Panc1 (cell line): ENCODE measurements around the gene FCN2. TPM values are rescaled to one million over a fixed set of nuclear protein-coding genes. Genes with fewer than 3 reads are reported as not detected.

ENCODE experiments used
- ATAC-seq: fragments of 200-7000 bp; cut with Tn5 transposase; 2 replicates; pipeline ENCODE4 v1.9.1; 2020; ENCODE audit warnings: mild to moderate bottlenecking, moderate library complexity
- BruUV-seq: library from RNA; stranded (reverse); fragments of 400-500 nt; replicated peaks from 2 replicates; lab custom pipeline; 2021; lab: Mats Ljungman, UMichigan
- CTCF ChIA-PET: fragments of 300-600 bp; sonication (Branson Sonifier 250); formaldehyde crosslinking; loops from one replicate; lab custom pipeline; 2022; ENCODE audit warnings: antibody characterized with exemption; lab: Charles Lee
- POLR2A ChIA-PET: fragments of 300-600 bp; sonication (Branson Sonifier 250); formaldehyde crosslinking; loops from one replicate; lab custom pipeline; 2022; ENCODE audit warnings: antibody characterized with exemption; lab: Charles Lee
- DNase-seq: peaks from one replicate; pipeline ENCODE4 v3.0.0-alpha.2; 2010; ENCODE audit warnings: low read depth, low spot score
- H3K27ac ChIP-seq: 2 replicates; pipeline ENCODE4 v1.5.1; 2011; ENCODE audit warnings: mild to moderate bottlenecking, low read length, inconsistent platforms
- H3K27me3 ChIP-seq: fragments of 200-500 bp; sonication (Bioruptor generic); 2 replicates; pipeline ENCODE4 v1.6.0; 2014; ENCODE audit warnings: low read length, inconsistent platforms; ENCODE audit not compliant: control insufficient read depth, insufficient read depth
- H3K36me3 ChIP-seq: fragments of 200-500 bp; sonication (Bioruptor generic); 2 replicates; pipeline ENCODE4 v1.5.1; 2014; ENCODE audit warnings: inconsistent platforms, mild to moderate bottlenecking, low read length, moderate library complexity; ENCODE audit not compliant: control insufficient read depth, insufficient read depth
- H3K4me1 ChIP-seq: 2 replicates; pipeline ENCODE4 v1.5.1; 2011; ENCODE audit warnings: inconsistent platforms, mild to moderate bottlenecking, low read length, moderate library complexity; ENCODE audit not compliant: control insufficient read depth, insufficient read depth
- H3K4me3 ChIP-seq, 2 experiments: 2 replicates each; pipeline ENCODE4 v1.5.1; 2011 to 2012; ENCODE audit warnings: low read depth in 2 of 2, low read length in 2 of 2, mild to moderate bottlenecking in 2 of 2, inconsistent platforms in 1 of 2, moderate library complexity in 1 of 2
- H3K9me3 ChIP-seq: fragments of 200-500 bp; sonication (Bioruptor generic); 2 replicates; pipeline ENCODE4 v1.5.1; 2014; ENCODE audit warnings: low read depth, mild to moderate bottlenecking, inconsistent platforms, low read length, moderate library complexity; ENCODE audit not compliant: control insufficient read depth, insufficient read depth
- CTCF ChIP-seq: fragments of 450-650 bp; IDR thresholded peaks from 2 replicates; pipeline ENCODE4 v1.5.1; 2017; ENCODE audit warnings: mild to moderate bottlenecking
- SIN3A ChIP-seq: IDR thresholded peaks from 2 replicates; pipeline ENCODE4 v1.6.1; 2012; ENCODE audit warnings: low read depth, mild to moderate bottlenecking, low read length, moderate library complexity, borderline replicate concordance; ENCODE audit not compliant: insufficient read depth
- in situ Hi-C: cut with HindIII; loops from 2 replicates; pipeline ENCODE4 v1.10.0; 2016; ENCODE audit warnings: low sequenced_read_pairs, low pct_unique_long_range_greater_than_20kb
- intact Hi-C: fragments of 100-400 bp; cut with micrococcal nuclease; formaldehyde crosslinking; loops from one replicate; pipeline ENCODE4 v1.10.0; 2022; ENCODE audit not compliant: unreplicated experiment
- total RNA-seq: library from RNA; stranded (reverse); gene quantifications from one replicate; pipeline ENCODE4 v1.2.1, GENCODE V29; 2021; ENCODE audit not compliant: unreplicated experiment
- TF ChIP-seq, protein P1 (sequence below), 2 experiments: IDR thresholded peaks; 2 replicates each; pipeline ENCODE4 v1.6.1; 2011 to 2012; ENCODE audit warnings: low read depth in 2 of 2, control low read depth in 1 of 2, low read length in 1 of 2, mild to moderate bottlenecking in 1 of 2, moderate library complexity in 1 of 2; ENCODE audit not compliant: insufficient read depth in 1 of 2

The FCN2 gene
- total RNA-seq, 1 experiment from 2014 or later = not detected

GRCh38 chr9:134886413-134886913 is 5.9 kb downstream of the FCN2 start:
- intact Hi-C loops (no loop called here), in situ Hi-C loops (no loop called here)
- ChIA-PET POLR2A (no interaction called here), CTCF (no interaction called here)
- DNase-seq (no peak), ATAC-seq (no peak)
- H3K27me3 ChIP-seq = no peaks in the 10 kb centered on the region; the same call in 1 of the 2 replicates
- no peaks in the 10 kb centered on the region for H3K9me3 ChIP-seq
- BruUV-seq = no TSS peak
- TF ChIP-seq, protein P1, sequence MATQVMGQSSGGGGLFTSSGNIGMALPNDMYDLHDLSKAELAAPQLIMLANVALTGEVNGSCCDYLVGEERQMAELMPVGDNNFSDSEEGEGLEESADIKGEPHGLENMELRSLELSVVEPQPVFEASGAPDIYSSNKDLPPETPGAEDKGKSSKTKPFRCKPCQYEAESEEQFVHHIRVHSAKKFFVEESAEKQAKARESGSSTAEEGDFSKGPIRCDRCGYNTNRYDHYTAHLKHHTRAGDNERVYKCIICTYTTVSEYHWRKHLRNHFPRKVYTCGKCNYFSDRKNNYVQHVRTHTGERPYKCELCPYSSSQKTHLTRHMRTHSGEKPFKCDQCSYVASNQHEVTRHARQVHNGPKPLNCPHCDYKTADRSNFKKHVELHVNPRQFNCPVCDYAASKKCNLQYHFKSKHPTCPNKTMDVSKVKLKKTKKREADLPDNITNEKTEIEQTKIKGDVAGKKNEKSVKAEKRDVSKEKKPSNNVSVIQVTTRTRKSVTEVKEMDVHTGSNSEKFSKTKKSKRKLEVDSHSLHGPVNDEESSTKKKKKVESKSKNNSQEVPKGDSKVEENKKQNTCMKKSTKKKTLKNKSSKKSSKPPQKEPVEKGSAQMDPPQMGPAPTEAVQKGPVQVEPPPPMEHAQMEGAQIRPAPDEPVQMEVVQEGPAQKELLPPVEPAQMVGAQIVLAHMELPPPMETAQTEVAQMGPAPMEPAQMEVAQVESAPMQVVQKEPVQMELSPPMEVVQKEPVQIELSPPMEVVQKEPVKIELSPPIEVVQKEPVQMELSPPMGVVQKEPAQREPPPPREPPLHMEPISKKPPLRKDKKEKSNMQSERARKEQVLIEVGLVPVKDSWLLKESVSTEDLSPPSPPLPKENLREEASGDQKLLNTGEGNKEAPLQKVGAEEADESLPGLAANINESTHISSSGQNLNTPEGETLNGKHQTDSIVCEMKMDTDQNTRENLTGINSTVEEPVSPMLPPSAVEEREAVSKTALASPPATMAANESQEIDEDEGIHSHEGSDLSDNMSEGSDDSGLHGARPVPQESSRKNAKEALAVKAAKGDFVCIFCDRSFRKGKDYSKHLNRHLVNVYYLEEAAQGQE (IDR thresholded peaks at IDR 0.05; ENCODE audit: insufficient read depth in 1 of 2, low read depth in 2 of 2, low read length in 1 of 2) = no peak
- no peak for TF ChIP-seq SIN3A
- TF ChIP-seq CTCF = no peak
- no peak overlapping the region for H3K4me3 ChIP-seq
- H3K36me3 ChIP-seq = no peaks in the 10 kb centered on the region
- H3K4me1 ChIP-seq = no peaks in the 10 kb centered on the region
- H3K27ac ChIP-seq = no peak overlapping the region

- TF ChIP-seq, protein P1 (IDR thresholded peaks at IDR 0.05; ENCODE audit: insufficient read depth in 1 of 2, low read depth in 2 of 2, low read length in 1 of 2) = no peak
- H3K4me3 ChIP-seq = no peak overlapping the region
- no peaks in the 10 kb centered on the region for H3K9me3 ChIP-seq
- no peak overlapping the region for H3K27ac ChIP-seq
- no peaks in the 10 kb centered on the region for H3K36me3 ChIP-seq
- ChIA-PET CTCF (no interaction called here), POLR2A (no interaction called here)
- BruUV-seq = no TSS peak
- H3K27me3 ChIP-seq = no peaks in the 10 kb centered on the region; the same call in 1 of the 2 replicates
- intact Hi-C loops (no loop called here), in situ Hi-C loops (no loop called here)
- DNase-seq (no peak), ATAC-seq (no peak)
- H3K4me1 ChIP-seq = no peaks in the 10 kb centered on the region
Observed at GRCh38 chr9:134887219-134887618, 6.6 kb downstream of the FCN2 start.
